Measurements from ENCODE around the gene PHF21B.

GRCh38 chr22:45039133-45039532, 29.3 kb upstream of the PHF21B start:
- TF ChIP-seq NFRKB (IDR thresholded peaks at IDR 0.05), result no peak
- no peak for TF ChIP-seq L3MBTL2 (conservative IDR thresholded peaks at IDR 0.05)
- TF ChIP-seq FOXM1 (IDR thresholded peaks at IDR 0.05; ENCODE audit: borderline replicate concordance), result no peak

Measured in HEK293T (cell line).